Effector memory CD4-positive, alpha-beta T cell (primary cell): ENCODE results near the gene PROM2.

Source experiments
- DNase-seq, 3 donors: peaks; one replicate each; pipeline ENCODE4 v3.0.0-alpha.2; 2020
- H3K27ac ChIP-seq: 2 replicates; pipeline ENCODE4 v1.7.0; 2013; ENCODE audit warnings: mild to moderate bottlenecking, low read length, moderate library complexity; ENCODE audit not compliant: insufficient read depth, poor library complexity, severe bottlenecking
- H3K27me3 ChIP-seq: replicated peaks from 2 replicates; pipeline ENCODE4 v1.7.0; 2013; ENCODE audit warnings: mild to moderate bottlenecking, low read length; ENCODE audit not compliant: insufficient read depth, control insufficient read depth, poor library complexity, severe bottlenecking
- H3K36me3 ChIP-seq: 2 replicates; pipeline ENCODE4 v1.7.0; 2013; ENCODE audit warnings: mild to moderate bottlenecking, low read length, moderate library complexity; ENCODE audit not compliant: control insufficient read depth, insufficient read depth
- H3K4me1 ChIP-seq: 2 replicates; pipeline ENCODE4 v1.7.0; 2013; ENCODE audit warnings: low read length, mild to moderate bottlenecking; ENCODE audit not compliant: control insufficient read depth, insufficient read depth, poor library complexity, severe bottlenecking
- H3K4me3 ChIP-seq: 2 replicates; pipeline ENCODE4 v1.7.0; 2013; ENCODE audit warnings: low read length, low read depth, mild to moderate bottlenecking; ENCODE audit not compliant: insufficient read depth, poor library complexity, severe bottlenecking
- H3K9me3 ChIP-seq: 2 replicates; pipeline ENCODE4 v1.7.0; 2013; ENCODE audit warnings: mild to moderate bottlenecking, low read length, moderate library complexity; ENCODE audit not compliant: control insufficient read depth

Gene PROM2

GRCh38 chr2:95319481-95320343 is 45.5 kb downstream of the PROM2 start:
- Histone ChIP-seq H3K27me3 (no peaks in the 10 kb centered on the region), H3K27ac (no peak overlapping the region), H3K36me3 (no peaks in the 10 kb centered on the region), H3K9me3 (no peaks in the 10 kb centered on the region), H3K4me1 (no peaks in the 10 kb centered on the region), H3K4me3 (no peak overlapping the region)
- DNase-seq: no peak

GRCh38 chr2:95320344-95320712 is 46.1 kb downstream of the PROM2 start:
- Histone ChIP-seq H3K4me1 (no peaks in the 10 kb centered on the region), H3K27me3 (no peaks in the 10 kb centered on the region), H3K36me3 (no peaks in the 10 kb centered on the region), H3K4me3 (no peak overlapping the region), H3K27ac (no peak overlapping the region), H3K9me3 (no peaks in the 10 kb centered on the region)
- no peak for DNase-seq

GRCh38 chr2:95320986-95321767 is 46.9 kb downstream of the PROM2 start:
- no peak for DNase-seq
- no peak overlapping the region for H3K27ac ChIP-seq
- no peak overlapping the region for H3K4me3 ChIP-seq
- no peaks in the 10 kb centered on the region for H3K27me3 ChIP-seq
- H3K9me3 ChIP-seq: no peaks in the 10 kb centered on the region
- H3K4me1 ChIP-seq: no peaks in the 10 kb centered on the region
- H3K36me3 ChIP-seq: no peaks in the 10 kb centered on the region

- H3K9me3 ChIP-seq: no peaks in the 10 kb centered on the region
- no peak for DNase-seq
- no peak overlapping the region for H3K27ac ChIP-seq
- H3K4me1 ChIP-seq: no peaks in the 10 kb centered on the region
- no peaks in the 10 kb centered on the region for H3K27me3 ChIP-seq
- H3K4me3 ChIP-seq: no peak overlapping the region
- H3K36me3 ChIP-seq: no peaks in the 10 kb centered on the region
Measured at GRCh38 chr2:95323347-95324155, 49.3 kb downstream of the PROM2 start.

- H3K9me3 ChIP-seq: no peaks in the 10 kb centered on the region
- H3K27ac ChIP-seq: no peak overlapping the region
- no peak for DNase-seq
- no peaks in the 10 kb centered on the region for H3K4me1 ChIP-seq
- H3K36me3 ChIP-seq: no peaks in the 10 kb centered on the region
- H3K4me3 ChIP-seq: no peak overlapping the region
- no peaks in the 10 kb centered on the region for H3K27me3 ChIP-seq
Measured at GRCh38 chr2:95325026-95325425, 50.8 kb downstream of the PROM2 start.

- no peak for DNase-seq
- H3K36me3 ChIP-seq: no peaks in the 10 kb centered on the region
- no peaks in the 10 kb centered on the region for H3K4me1 ChIP-seq
- no peak overlapping the region for H3K27ac ChIP-seq
- no peak overlapping the region for H3K4me3 ChIP-seq
- H3K27me3 ChIP-seq: no peaks in the 10 kb centered on the region
- no peaks in the 10 kb centered on the region for H3K9me3 ChIP-seq
Measured at GRCh38 chr2:95325590-95326432, 51.6 kb downstream of the PROM2 start.

GRCh38 chr2:95326433-95327140 is 52.3 kb downstream of the PROM2 start:
- Histone ChIP-seq H3K27me3 (no peaks in the 10 kb centered on the region), H3K9me3 (no peaks in the 10 kb centered on the region), H3K4me3 (no peak overlapping the region), H3K4me1 (no peaks in the 10 kb centered on the region), H3K27ac (no peak overlapping the region), H3K36me3 (no peaks in the 10 kb centered on the region)
- no peak for DNase-seq

GRCh38 chr2:95327861-95328260 is 53.6 kb downstream of the PROM2 start:
- no peak overlapping the region for H3K4me3 ChIP-seq
- H3K36me3 ChIP-seq: no peaks in the 10 kb centered on the region
- no peaks in the 10 kb centered on the region for H3K4me1 ChIP-seq
- no peak overlapping the region for H3K27ac ChIP-seq
- DNase-seq: no peak
- H3K27me3 ChIP-seq: no peaks in the 10 kb centered on the region
- no peaks in the 10 kb centered on the region for H3K9me3 ChIP-seq
